A549 treated with CORT108297 at 1 μM for 4 hours (cell line): ENCODE data around the gene KCNK1. TPM values are rescaled to one million over a fixed set of nuclear protein-coding genes. Genes with fewer than 3 reads are reported as not detected.

Experiments used
- total RNA-seq: library from RNA; stranded (reverse); fragments of 200-300 nt; extraction: Qiagen RNA extraction; gene quantifications from 5 replicates; pipeline ENCODE4 v1.2.3, GENCODE V29; 2022

KCNK1 gene
- 15.1 to 18.9 TPM (median 17.1 TPM) in 5 replicates for total RNA-seq

DNA sequence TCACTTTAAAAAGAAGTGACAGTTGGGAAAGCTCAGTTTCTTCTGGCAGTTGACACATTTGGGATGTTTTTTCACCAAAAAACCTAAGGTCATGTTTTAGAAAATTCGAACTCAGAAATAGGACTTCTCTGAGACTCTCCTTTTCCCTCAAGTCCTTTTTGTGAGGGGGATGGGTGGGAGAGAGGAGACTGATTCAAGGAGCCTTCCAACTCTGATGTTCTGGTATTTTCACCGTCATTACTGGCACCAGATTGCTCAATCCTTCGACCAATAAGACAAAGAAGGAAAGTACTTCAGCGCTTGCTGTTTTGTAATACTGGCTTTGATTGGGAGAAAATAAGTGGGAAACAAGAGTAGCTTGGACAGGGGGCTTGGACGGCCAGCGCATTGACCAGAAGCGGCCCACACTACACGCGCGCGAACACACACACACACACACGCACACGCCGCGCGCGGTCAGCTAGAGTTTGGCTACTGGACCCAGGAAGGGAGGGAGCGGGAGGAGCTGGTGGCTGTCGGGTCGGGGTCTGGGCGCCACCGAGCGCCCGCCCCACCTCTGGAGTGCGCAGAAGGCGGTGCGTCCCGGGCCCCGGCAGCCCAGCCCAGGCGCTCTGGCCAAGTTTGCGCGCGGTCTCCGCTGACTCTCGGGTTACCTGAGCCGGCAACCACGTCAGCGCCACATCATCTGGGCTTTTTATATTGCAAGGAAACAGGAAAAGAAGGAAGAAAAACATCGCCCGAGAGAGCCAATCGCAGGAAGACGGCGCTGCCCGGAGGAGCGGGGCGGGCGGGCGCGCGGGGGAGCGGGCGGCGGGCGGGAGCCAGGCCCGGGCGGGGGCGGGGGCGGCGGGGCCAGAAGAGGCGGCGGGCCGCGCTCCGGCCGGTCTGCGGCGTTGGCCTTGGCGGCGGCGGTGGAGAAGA lies at the start of gene KCNK1:
KCNK1 (plus strand) TSS at position 855 of the 921 bp plus-strand sequence; CDS start at position 921, 66 bp downstream.

